H9 (cell line): ENCODE results near the gene IMPDH1. TPM values are rescaled to one million over a fixed set of nuclear protein-coding genes. Genes with fewer than 3 reads are reported as not detected.
A peak's percentile ranks its signal among the peaks of the same experiment; 100 is the strongest.

Source experiments
- DNase-seq: peaks from one replicate; pipeline ENCODE4 v3.0.0-alpha.2; 2017
- H2AFZ ChIP-seq: one replicate; pipeline ENCODE4 v1.6.1; 2013; ENCODE audit warnings: mild to moderate bottlenecking, low read length, control low read depth, moderate library complexity
- H2AK5ac ChIP-seq: 2 replicates; pipeline ENCODE4 v1.6.1; 2013; ENCODE audit warnings: low read length, control low read depth, mixed read lengths; ENCODE audit not compliant: insufficient read length
- H2BK120ac ChIP-seq: one replicate; pipeline ENCODE4 v1.6.1; 2013; ENCODE audit warnings: low read depth, mild to moderate bottlenecking, low read length, control low read depth, inconsistent platforms; ENCODE audit not compliant: poor library complexity, severe bottlenecking
- H2BK12ac ChIP-seq: 2 replicates; pipeline ENCODE4 v1.6.1; 2013; ENCODE audit warnings: low read length, control low read depth, mixed read lengths, low read depth; ENCODE audit not compliant: insufficient read length
- H2BK15ac ChIP-seq: 2 replicates; pipeline ENCODE4 v1.6.1; 2013; ENCODE audit warnings: low read depth, low read length, control low read depth
- H2BK20ac ChIP-seq: one replicate; pipeline ENCODE4 v1.6.1; 2013; ENCODE audit warnings: low read depth, mild to moderate bottlenecking, low read length, control low read depth, inconsistent platforms; ENCODE audit not compliant: poor library complexity, severe bottlenecking
- H2BK5ac ChIP-seq: 2 replicates; pipeline ENCODE4 v1.6.1; 2013; ENCODE audit warnings: low read length, control low read depth, mixed read lengths; ENCODE audit not compliant: insufficient read length
- H3K14ac ChIP-seq: 2 replicates; pipeline ENCODE4 v1.6.1; 2013; ENCODE audit warnings: low read length, control low read depth; ENCODE audit not compliant: insufficient read depth
- H3K18ac ChIP-seq: 2 replicates; pipeline ENCODE4 v1.6.1; 2013; ENCODE audit warnings: low read depth, mild to moderate bottlenecking, mixed read lengths, low read length, control low read depth; ENCODE audit not compliant: insufficient read length
- H3K23ac ChIP-seq: 2 replicates; pipeline ENCODE4 v1.6.1; 2013; ENCODE audit warnings: low read length, control low read depth, mixed read lengths, low read depth; ENCODE audit not compliant: insufficient read length
- H3K23me2 ChIP-seq: 2 replicates; pipeline ENCODE4 v1.6.1; 2013; ENCODE audit warnings: low read depth, mild to moderate bottlenecking, mixed read lengths, low read length, control low read depth; ENCODE audit not compliant: insufficient read length, poor library complexity, severe bottlenecking
- H3K27ac ChIP-seq: 2 replicates; pipeline ENCODE4 v1.5.1; 2013; ENCODE audit warnings: low read length, control low read depth, mixed read lengths, low read depth; ENCODE audit not compliant: insufficient read length
- H3K27me3 ChIP-seq: 2 replicates; pipeline ENCODE4 v1.6.1; 2013; ENCODE audit warnings: low read length, control low read depth, inconsistent platforms; ENCODE audit not compliant: insufficient read depth
- H3K4ac ChIP-seq: 2 replicates; pipeline ENCODE4 v1.6.1; 2013; ENCODE audit warnings: low read depth, mild to moderate bottlenecking, control low read depth, inconsistent platforms, low read length, moderate library complexity
- H3K4me1 ChIP-seq: 2 replicates; pipeline ENCODE4 v1.6.1; 2013; ENCODE audit warnings: low read length, control low read depth, inconsistent platforms; ENCODE audit not compliant: insufficient read depth
- H3K4me2 ChIP-seq: 2 replicates; pipeline ENCODE4 v1.6.1; 2013; ENCODE audit warnings: low read length, control low read depth, mixed read lengths; ENCODE audit not compliant: insufficient read length, insufficient read depth
- H3K56ac ChIP-seq: 2 replicates; pipeline ENCODE4 v1.6.1; 2013; ENCODE audit warnings: low read depth, mild to moderate bottlenecking, mixed read lengths, low read length, control low read depth; ENCODE audit not compliant: insufficient read length
- H3K79me1 ChIP-seq: 2 replicates; pipeline ENCODE4 v1.6.1; 2013; ENCODE audit warnings: low read depth, mild to moderate bottlenecking, moderate library complexity, low read length, control low read depth, inconsistent platforms; ENCODE audit not compliant: insufficient read depth, poor library complexity, severe bottlenecking
- H3K79me2 ChIP-seq: 2 replicates; pipeline ENCODE4 v1.6.1; 2013; ENCODE audit warnings: low read length, control low read depth, inconsistent platforms; ENCODE audit not compliant: insufficient read depth
- H3K9ac ChIP-seq: 2 replicates; pipeline ENCODE4 v1.6.1; 2013; ENCODE audit warnings: low read length, control low read depth, mixed read lengths; ENCODE audit not compliant: insufficient read length; ENCODE audit errors: extremely low read depth
- H3K9me3 ChIP-seq: one replicate; pipeline ENCODE4 v1.6.1; 2013; ENCODE audit warnings: low read depth, low read length, inconsistent platforms; ENCODE audit not compliant: control insufficient read depth
- H3T11ph ChIP-seq: one replicate; pipeline ENCODE4 v1.6.1; 2013; ENCODE audit warnings: mild to moderate bottlenecking, low read length, control low read depth, inconsistent platforms
- H4K20me1 ChIP-seq: one replicate; pipeline ENCODE4 v1.6.1; 2013; ENCODE audit not compliant: control insufficient read depth, insufficient read length, insufficient read depth
- H4K5ac ChIP-seq: 2 replicates; pipeline ENCODE4 v1.6.1; 2013; ENCODE audit warnings: low read depth, mild to moderate bottlenecking, mixed read lengths, low read length, control low read depth; ENCODE audit not compliant: insufficient read length
- H4K8ac ChIP-seq: replicated peaks from 2 replicates; pipeline ENCODE4 v1.6.1; 2013; ENCODE audit warnings: low read length, control low read depth, mixed read lengths, low read depth; ENCODE audit not compliant: insufficient read length
- H4K91ac ChIP-seq: 2 replicates; pipeline ENCODE4 v1.6.1; 2013; ENCODE audit warnings: low read depth, mild to moderate bottlenecking, moderate library complexity, mixed read lengths, low read length, control low read depth; ENCODE audit not compliant: insufficient read length
- H3K27ac Mint-ChIP-seq, 3 experiments: 2 replicates in 2 of 3; 3 replicates in 1 of 3; pipeline ENCODE4 v1.8.0; 2020 to 2021; ENCODE audit warnings: mixed read lengths in 3 of 3, mild to moderate bottlenecking in 1 of 3, moderate library complexity in 1 of 3
- H3K27me3 Mint-ChIP-seq: 2 replicates; pipeline ENCODE4 v1.8.0; 2021; ENCODE audit warnings: low read depth, mild to moderate bottlenecking, moderate library complexity, mixed read lengths
- H3K36me3 Mint-ChIP-seq, 3 experiments: 2 replicates in 2 of 3; 3 replicates in 1 of 3; pipeline ENCODE4 v1.8.0; 2020 to 2021; ENCODE audit warnings: low read depth in 3 of 3, mixed read lengths in 3 of 3; ENCODE audit not compliant: insufficient read depth in 1 of 3
- H3K4me1 Mint-ChIP-seq, 2 experiments: 2 replicates each; pipeline ENCODE4 v1.8.0; 2020; ENCODE audit warnings: mixed read lengths in 2 of 2
- H3K4me3 Mint-ChIP-seq, 2 experiments: 2 replicates in 1 of 2; 3 replicates in 1 of 2; pipeline ENCODE4 v1.8.0; 2020 to 2021; ENCODE audit warnings: mild to moderate bottlenecking in 2 of 2, mixed read lengths in 2 of 2, moderate library complexity in 1 of 2
- H3K9me3 Mint-ChIP-seq, 2 experiments: 2 replicates in 1 of 2; 3 replicates in 1 of 2; pipeline ENCODE4 v1.8.0; 2020; ENCODE audit warnings: mild to moderate bottlenecking in 2 of 2, mixed read lengths in 2 of 2, moderate library complexity in 1 of 2
- CTCF ChIP-seq: fragments of 200-600 bp; sonication (generic); conservative IDR thresholded peaks from 3 replicates; pipeline ENCODE4 v1.8.0; 2021; ENCODE audit warnings: antibody characterized with exemption, mild to moderate bottlenecking
- WGBS: extraction: QIAGEN DNeasy Blood & Tissue Kit; methylation state at CpG from one replicate; pipeline ENCODE4 v1.1.7; 2013; ENCODE audit warnings: missing lambda C conversion rate, low lambda C conversion rate, mixed read lengths; ENCODE audit not compliant: insufficient read length; ENCODE audit errors: extremely low coverage; 5-methylcytosine and 5-hydroxymethylcytosine counted together
- total RNA-seq: library from RNA; stranded (reverse); gene quantifications from 2 replicates; pipeline ENCODE4 v1.2.1, GENCODE V29; 2021

The IMPDH1 gene
- total RNA-seq, 1 experiment from 2014 or later: 35.2 TPM

GRCh38 chr7:128453836-128454804 is 44.3 kb upstream of the IMPDH1 start:
- Mint-ChIP-seq H3K27me3 (peaks cover 15% of the 10 kb centered on the region), H3K36me3 (peaks cover 13 to 19% (median 18%) of the 10 kb centered on the region in 3 experiments), H3K27ac (peak overlapping the region in 1 of 3 experiments; percentile 24; a peak in 1 of 7 replicates), H3K9me3 (no peaks in the 10 kb centered on the region), H3K4me3 (peak overlapping the region; percentile 96 to 99), H3K4me1 (peaks cover 41 to 59% of the 10 kb centered on the region in 2 experiments)
- Histone ChIP-seq H3K4me2 (peak overlapping the region; percentile 78), H3K4me1 (no peaks in the 10 kb centered on the region), H2BK12ac (no peak overlapping the region), H4K5ac (no peak overlapping the region), H3K56ac (no peak overlapping the region), H4K91ac (no peak overlapping the region), H3K18ac (no peak overlapping the region), H4K8ac (no peak overlapping the region), H3K79me2 (peaks cover 6% of the 10 kb centered on the region; the same call in 1 of the 2 replicates), H2AFZ (no peak overlapping the region), H4K20me1 (no peaks in the 10 kb centered on the region), H3K14ac (no peak overlapping the region), H3K9ac (no peak overlapping the region), H3K4ac (no peak overlapping the region), H3K23ac (no peak overlapping the region), H3K79me1 (no peaks in the 10 kb centered on the region), H2BK15ac (no peak overlapping the region), H3K27ac (no peak overlapping the region), H3T11ph (no peak overlapping the region), H3K9me3 (no peaks in the 10 kb centered on the region), H2BK5ac (no peak overlapping the region), H3K23me2 (peaks cover 6% of the 10 kb centered on the region), H3K27me3 (no peaks in the 10 kb centered on the region), H2BK120ac (no peak overlapping the region), H2BK20ac (no peak overlapping the region), H2AK5ac (no peak overlapping the region)
- TF ChIP-seq CTCF: no peak
- no CpG with 5 or more reads among the region's 23 CpGs for WGBS
- DNase-seq: peak; percentile 92
